Activated CD4-positive, alpha-beta T cell treated with anti-CD3 and anti-CD28 coated beads for 1 hour (primary cell): ENCODE data around the gene NUDCD3.

Experiments
- DNase-seq: peaks from one replicate; pipeline ENCODE4 v3.0.0-alpha.2; 2020

Gene NUDCD3

DNA sequence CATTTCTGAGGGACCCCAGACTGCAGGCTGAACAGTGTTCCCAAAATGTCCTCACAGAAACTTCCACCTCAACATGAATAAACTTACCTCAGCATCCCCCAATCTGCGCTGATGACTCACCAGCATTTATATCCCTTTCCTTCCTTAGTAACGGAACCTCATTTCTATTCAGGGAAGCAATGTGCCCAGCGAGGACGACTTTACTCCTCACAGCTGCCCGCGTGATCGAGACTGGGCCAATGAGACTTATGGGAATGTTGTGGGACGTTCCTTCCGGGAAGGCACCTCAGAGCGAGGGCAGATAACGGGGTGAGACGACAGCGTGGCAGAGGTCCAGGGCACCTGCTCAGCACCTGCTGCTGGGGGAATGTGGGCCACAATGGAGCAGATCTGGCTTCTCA is 91.9 kb downstream of the NUDCD3 start:
- no peak for DNase-seq

DNA sequence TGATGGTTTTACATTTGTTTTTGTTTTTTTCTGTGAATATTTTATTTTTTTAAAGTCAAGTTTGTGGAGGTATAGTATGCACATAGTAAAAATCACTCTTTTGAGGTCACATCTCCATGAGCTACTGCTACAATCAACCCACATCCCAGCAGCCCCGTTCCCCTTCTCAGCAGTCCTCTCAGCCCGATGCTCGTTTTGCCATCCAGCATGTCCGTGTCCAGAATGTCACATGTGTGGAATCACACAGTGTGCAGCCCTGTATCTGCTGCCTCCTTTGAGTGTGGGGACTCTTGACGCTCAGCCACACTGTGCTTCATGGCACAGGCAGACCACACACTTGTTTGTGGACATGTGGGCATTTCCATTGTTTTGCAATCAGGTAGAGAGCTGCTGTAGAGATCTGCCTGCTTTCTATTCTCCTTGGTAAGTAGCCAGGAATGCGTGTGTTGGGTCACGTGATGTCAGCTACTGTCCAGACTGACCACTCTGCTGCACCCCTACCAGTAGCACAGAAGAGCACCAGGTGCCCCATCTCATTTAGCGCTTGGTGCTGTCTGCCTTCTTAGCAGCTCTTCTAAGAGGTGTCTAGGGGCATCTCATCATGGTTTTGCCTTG is 93.4 kb downstream of the NUDCD3 start:
- DNase-seq = no peak

DNA sequence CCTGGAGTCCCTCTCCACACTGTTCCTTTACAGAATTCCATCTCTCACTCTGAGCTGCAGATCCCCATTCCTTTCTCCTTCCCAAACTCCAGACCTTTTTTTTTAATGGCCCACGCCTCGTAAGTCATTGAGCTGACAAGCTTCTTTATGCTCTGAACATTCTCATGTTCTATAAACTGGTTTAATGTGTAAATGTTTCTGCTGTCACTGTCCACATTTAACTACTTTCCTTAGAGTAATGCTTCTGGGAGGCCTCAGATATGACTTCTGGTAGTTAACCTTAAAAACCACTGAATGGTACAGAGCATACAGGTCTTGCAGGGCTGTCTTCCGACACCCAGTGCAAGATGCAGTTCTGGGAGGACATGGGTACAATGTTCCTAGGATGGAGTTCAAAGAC is 94.0 kb downstream of the NUDCD3 start:
- DNase-seq = no peak

DNA sequence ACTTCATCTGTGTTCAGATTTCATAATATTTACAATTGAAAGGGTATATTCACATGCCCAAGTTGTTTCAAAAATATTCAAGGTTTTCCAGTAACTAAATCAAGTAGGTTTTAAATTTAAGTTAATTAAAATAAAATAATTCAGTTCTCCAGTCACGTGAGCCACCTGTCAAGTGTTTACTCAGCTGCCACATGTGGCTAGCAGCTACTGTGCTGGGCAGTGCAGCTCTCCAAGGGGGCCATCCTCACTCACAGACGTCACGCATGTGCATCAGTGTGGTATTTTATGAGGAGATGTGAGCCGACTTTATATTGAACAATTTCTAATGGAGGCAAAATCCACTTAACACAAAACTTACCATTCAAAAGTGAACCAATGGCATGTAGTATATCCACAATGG is 95.4 kb downstream of the NUDCD3 start:
- DNase-seq = no peak

DNA sequence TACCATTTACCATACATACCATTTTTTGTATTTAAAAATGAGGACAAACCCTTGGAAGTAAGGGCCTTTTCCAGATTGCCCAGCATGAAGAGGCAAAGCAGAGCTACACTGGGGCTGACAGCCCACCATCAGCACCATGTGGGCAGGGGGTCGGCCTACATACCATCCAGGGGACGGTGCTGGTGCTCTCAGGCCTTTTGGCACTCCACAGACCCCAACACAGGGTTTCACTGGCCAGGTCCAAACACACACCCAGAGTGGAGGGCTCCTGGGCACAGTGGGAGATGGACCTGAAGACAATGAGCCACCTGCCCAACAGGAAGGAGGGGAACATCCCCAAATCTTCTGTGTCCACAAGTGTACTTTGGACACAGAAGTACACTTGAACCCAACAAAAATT is 95.8 kb downstream of the NUDCD3 start:
- DNase-seq = no peak

DNA sequence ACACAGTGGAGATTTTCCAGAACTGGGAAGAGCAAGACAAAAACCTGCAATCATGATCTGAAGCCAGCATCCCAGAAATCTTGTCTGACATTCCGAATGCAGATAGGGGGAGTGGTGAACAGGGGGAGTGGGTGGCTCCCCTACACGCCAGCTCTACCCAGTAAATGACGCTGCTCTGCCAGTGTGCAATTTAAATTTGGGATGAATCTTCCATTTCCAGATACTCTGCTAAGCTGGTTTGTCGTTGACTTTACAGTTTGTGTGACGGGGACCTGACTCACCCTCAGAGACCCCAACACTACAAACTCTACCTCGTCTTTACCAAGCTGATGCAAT is 96.4 kb downstream of the NUDCD3 start:
- no peak for DNase-seq

DNA sequence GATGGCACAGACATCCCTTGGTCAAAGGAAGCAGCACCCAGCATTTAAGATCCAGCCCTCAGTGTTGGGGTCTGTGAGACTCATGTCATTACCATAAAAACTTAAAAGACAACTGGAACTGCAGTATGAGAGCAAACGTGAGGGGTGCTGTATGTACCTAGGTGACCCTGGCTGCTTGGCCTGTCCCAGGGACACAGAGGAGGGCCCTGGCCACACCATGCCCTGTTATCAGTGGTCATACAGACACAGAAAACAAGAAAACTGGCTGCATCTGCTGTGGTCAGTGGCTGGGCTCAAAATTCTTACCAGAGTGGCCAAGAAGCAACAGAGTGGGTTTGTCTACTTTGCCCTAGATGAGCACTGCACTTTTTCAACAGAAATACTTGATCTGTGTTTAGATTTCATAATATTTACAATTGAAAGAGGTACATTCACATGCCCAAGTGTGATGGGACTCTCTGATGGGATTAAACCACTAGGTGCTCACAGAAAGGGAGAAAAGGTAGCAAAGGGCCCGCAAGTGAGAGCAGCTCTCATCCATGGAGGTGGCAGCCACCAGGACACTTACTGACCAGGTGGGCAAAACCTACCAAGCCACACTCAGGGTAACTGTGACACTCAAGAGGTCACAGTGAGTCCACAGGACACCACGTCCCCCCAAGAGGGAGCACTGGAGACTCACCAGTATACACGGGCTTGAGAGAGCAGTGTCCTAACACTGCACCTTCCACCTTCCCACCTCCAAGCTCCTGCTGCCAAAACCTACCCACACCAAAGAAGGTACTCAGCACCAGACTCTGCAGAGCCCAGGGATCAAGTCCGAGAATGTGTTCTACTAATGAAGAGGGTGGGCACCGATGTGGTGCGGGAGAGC is 97.0 kb downstream of the NUDCD3 start:
- DNase-seq = no peak

- DNase-seq = no peak
Measured at GRCh38 chr7:44392618-44393010, 97.8 kb downstream of the NUDCD3 start.

DNA sequence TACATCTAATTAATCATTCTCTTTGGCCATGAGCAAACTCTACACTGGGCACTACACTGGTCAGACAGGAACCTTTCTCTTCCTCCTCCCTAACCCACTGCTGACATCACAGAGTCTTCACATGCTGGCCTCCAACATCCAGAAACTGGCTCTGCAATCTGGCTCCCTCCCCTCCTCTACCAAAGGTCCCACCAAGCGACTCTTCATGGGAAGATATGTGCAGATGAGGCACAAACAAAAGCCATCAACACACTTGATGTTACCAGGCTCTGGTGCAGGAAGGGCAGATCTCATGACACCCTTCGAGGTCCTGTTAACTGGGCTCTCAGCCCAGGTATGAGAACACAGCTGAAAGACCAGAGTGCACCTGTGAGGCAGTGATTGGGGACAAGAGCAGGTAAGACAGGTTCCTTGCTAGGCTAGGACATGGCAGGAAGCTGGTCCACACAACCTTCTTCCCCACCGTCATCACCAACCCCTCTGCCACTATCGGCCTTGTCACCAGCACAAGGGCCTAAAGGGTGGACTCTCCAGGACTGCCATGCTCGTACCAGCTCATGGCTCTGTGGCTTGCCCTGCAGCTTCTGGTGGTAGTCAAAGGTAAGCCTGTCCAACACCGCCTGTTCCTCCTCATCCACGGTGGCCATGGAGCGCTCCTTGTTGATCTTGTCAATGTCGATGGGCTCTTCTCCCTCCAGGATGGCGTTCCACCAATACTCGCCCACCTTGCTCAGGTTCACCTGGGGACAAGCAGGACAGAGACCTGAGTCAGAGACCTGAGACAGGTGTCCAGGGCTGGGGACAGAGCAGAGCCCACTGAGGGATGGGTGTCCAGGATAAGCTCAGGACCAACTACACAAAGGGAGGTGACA is 98.5 kb downstream of the NUDCD3 start:
- no peak for DNase-seq

DNA sequence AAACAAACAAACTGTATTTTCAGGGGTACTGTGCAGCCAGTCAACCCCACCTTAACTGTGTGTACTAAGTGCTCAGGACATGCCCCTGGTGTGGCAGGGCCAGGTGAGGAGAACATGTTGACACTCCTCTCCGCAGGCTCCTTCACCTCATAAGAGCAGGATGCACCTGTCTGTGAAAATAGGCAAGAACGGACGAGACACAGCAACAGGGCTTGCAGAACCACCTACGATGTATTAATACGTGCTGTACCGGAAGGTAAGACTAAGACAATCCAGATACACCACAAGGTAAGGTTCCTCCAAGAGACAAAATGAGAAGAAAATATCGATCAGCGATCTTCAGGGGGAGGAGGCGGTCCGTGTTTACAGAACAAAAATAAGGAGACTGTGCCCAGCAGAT is 99.3 kb downstream of the NUDCD3 start:
- DNase-seq = no peak

DNA sequence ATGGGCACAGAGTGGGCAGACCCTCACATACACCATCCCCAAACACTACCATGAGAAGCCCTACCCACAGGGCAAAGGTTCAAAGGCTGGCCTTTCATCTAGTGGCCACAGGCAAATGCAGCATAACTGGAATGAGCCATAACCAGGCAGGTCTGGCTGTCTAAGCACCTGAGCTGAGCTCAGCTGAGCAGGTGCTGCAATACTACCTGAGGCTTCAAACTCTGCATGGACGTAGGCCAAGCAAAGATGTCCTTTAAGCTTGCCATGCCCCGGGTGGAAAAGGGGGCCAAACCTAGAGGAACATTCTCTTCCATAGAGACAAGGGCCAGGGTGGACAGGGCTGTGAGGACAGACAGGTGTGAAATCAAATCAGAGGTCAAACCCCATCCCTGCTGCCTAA is 99.8 kb downstream of the NUDCD3 start:
- no peak for DNase-seq

DNA sequence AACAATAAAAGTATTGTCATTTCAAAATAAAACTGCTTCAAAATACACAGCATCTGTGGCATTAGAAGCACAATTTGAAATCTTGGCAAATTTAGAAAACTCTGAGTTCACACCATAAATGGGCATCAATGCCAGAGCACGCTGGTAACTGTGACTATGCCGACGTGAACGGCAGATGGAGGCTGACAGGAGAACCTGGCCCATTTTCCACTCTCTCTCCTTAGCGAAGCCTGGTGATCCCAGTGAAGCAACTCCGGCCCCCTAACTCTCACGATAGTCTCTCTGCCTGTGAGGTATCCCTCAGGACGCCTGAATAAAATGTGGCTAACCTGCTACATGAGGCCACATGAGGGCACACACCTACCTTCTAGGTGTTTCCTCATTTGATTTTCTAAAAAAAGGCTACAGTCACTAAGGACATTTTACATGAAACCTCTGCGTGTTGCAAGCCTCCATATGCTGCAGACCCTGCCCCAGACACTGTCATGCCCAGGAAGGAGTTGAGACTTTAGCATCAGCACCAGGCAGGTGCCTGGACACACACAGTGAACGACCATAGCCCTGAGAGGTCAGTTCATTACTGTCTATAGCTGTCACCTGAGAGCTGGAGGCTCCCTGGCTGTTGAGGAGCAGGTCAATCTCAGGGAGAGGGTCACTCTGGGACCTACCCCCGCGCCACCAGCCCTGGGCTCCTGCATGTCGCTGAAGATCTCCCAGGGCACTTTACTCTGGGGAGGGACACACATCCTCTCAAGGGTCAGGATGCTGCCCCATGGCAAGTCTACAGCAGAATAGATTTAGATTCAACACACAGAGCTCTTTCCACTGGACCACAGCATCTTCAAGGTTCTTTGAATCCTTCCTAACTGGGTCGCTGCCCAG is 102.1 kb downstream of the NUDCD3 start:
- no peak for DNase-seq

GRCh38 chr7:44387389-44387788 is 103.1 kb downstream of the NUDCD3 start:
- no peak for DNase-seq

GRCh38 chr7:44386139-44386913 is 104.1 kb downstream of the NUDCD3 start:
- DNase-seq = no peak

GRCh38 chr7:44385434-44386138 is 104.9 kb downstream of the NUDCD3 start:
- DNase-seq = no peak

DNA sequence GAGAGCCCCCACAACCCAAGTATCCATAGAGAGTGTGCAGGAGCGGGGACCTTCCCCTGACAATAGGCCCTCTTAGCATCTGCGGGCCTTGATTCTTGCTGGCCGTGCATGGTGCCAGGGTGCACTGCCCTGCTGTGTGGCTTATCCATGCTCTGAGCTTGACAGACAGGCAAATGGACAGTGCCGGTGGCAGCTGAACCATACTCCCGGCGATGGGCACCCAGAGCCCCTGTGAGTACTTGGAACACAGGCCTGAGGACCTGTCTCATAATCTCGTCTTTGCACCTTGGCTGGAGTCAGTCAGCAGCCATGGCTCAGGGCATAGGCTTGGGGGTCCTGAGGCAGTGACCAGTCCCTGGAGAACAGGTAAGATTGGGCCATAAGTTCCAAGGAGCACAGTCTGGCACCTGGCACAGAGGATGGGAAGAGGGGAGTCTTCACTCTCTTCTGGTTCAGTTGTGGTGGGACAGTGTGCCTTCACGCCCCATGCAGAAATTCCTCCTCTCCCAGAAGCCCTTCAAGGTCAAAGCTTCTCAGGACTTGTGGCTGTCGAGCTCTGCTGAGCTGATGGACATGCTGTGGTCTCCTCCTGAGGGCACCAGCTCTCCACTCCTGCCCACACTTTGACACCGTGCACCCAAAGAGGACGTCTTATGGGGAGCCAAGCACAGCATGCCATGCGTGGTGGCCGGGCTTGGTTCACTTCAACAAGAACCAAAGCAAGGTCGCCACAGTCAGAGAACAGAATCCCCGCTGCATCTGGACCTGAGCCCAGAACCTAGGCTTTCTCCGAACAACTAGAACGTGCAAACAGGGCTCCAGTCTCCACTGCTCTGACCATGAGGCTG is 105.6 kb downstream of the NUDCD3 start:
- DNase-seq = no peak

GRCh38 chr7:44383566-44383965 is 106.9 kb downstream of the NUDCD3 start:
- no peak for DNase-seq

DNA sequence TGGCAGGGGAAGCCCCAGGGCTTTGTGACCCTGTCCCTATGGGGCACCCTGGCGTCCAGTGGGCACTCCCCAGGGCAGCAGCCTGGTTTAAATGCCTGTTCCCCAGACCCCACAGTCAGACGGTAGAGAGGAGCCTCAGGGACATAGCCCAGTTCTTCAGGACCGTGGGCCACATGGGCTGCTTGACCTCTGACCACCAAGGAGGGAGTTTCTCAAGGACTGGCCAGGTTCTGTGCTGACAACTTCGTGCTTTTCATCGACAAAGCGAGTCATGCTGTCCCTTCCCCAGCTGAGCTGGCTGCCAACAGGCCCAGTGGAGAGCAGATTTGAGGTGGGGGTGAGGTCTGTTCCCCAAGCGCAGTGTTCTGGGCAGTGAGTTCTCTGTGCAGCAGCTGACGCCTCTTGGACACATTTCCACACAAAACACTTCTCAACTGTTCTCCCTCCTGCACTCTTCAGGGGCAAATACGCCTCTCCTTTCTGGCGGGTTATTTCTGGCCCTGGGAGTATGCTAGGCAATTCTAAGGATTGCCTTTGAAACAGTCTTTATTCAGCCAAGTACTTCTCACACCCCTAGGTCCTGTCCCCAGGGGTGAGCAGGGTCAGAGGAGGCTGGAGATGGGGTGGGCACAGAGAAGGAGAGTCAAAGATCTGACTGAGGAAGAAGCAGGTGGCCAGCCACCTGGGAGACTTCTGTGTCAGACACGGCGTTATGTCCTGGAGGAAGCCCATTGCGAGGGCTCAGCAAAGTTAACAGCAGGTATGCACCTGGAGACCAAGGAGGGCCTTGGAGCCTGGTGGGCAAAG is 107.8 kb downstream of the NUDCD3 start:
- DNase-seq = no peak

GRCh38 chr7:44381494-44382220 is 108.8 kb downstream of the NUDCD3 start:
- DNase-seq = no peak
